Neural cell (in vitro differentiated cells): ENCODE measurements around the gene PADI4. TPM values are rescaled to one million over a fixed set of nuclear protein-coding genes. Genes with fewer than 3 reads are reported as not detected.

Experiments
- H2AFZ ChIP-seq: fragments of 200-600, 300-800 bp; sonication (generic), shearing (Covaris generic); 2 replicates; pipeline ENCODE4 v1.6.0; 2014; ENCODE audit warnings: low read depth, mild to moderate bottlenecking, antibody characterized with exemption, low read length, moderate library complexity
- H3F3A ChIP-seq: fragments of 200-600 bp; shearing (Covaris generic); 2 replicates; pipeline ENCODE4 v1.6.1; 2016; ENCODE audit warnings: mild to moderate bottlenecking, moderate library complexity, mixed read lengths, antibody characterized with exemption, low read length; ENCODE audit not compliant: insufficient read depth, poor library complexity, severe bottlenecking
- H3K27ac ChIP-seq: fragments of 200-600, 300-800 bp; sonication (generic), shearing (Covaris generic); 2 replicates; pipeline ENCODE4 v1.5.1; 2014; ENCODE audit warnings: mild to moderate bottlenecking, low read length, moderate library complexity
- H3K27me3 ChIP-seq: fragments of 300-800, 200-600 bp; sonication (generic), shearing (Covaris generic); 2 replicates; pipeline ENCODE4 v1.6.0; 2014; ENCODE audit warnings: mild to moderate bottlenecking, low read depth, low read length, moderate library complexity; ENCODE audit not compliant: insufficient read depth
- H3K36me3 ChIP-seq: fragments of 300-800, 200-600 bp; sonication (generic), shearing (Covaris generic); 2 replicates; pipeline ENCODE4 v1.5.1; 2014; ENCODE audit warnings: mild to moderate bottlenecking, antibody characterized with exemption, low read length, moderate library complexity; ENCODE audit not compliant: insufficient read depth
- H3K4me2 ChIP-seq: fragments of 300-800, 200-600 bp; sonication (generic), shearing (Covaris generic); 2 replicates; pipeline ENCODE4 v1.6.0; 2014; ENCODE audit warnings: mild to moderate bottlenecking, low read length
- H3K4me3 ChIP-seq: fragments of 300-800, 200-600 bp; sonication (generic), shearing (Covaris generic); 2 replicates; pipeline ENCODE4 v1.5.1; 2014; ENCODE audit warnings: mild to moderate bottlenecking, low read length, moderate library complexity
- H3K79me2 ChIP-seq: fragments of 200-600 bp; shearing (Covaris generic); replicated peaks from 2 replicates; pipeline ENCODE4 v1.6.0; 2014; ENCODE audit warnings: mild to moderate bottlenecking, low read length, moderate library complexity; ENCODE audit not compliant: insufficient read depth
- H3K9ac ChIP-seq: fragments of 300-800, 200-600 bp; sonication (generic), shearing (Covaris generic); 2 replicates; pipeline ENCODE4 v1.6.1; 2016; ENCODE audit warnings: mild to moderate bottlenecking, low read length, mixed read lengths
- H3K9me2 ChIP-seq: fragments of 200-600 bp; shearing (Covaris generic); 2 replicates; pipeline ENCODE4 v1.6.1; 2016; ENCODE audit warnings: mild to moderate bottlenecking, low read length, mixed read lengths; ENCODE audit not compliant: insufficient read depth
- H3K9me3 ChIP-seq: fragments of 200-600, 300-800 bp; sonication (generic), shearing (Covaris generic); 2 replicates; pipeline ENCODE4 v1.6.1; 2016; ENCODE audit warnings: mild to moderate bottlenecking, mixed run types, low read length, moderate library complexity, mixed read lengths
- H4K20me1 ChIP-seq: fragments of 200-600 bp; shearing (Covaris generic); 2 replicates; pipeline ENCODE4 v1.6.1; 2016; ENCODE audit warnings: mild to moderate bottlenecking, mixed run types; ENCODE audit not compliant: insufficient read depth
- CTCF ChIP-seq: fragments of 450-650 bp; IDR thresholded peaks from 2 replicates; pipeline ENCODE4 v1.5.1; 2014; ENCODE audit warnings: antibody characterized with exemption, mild to moderate bottlenecking, moderate library complexity; ENCODE audit not compliant: poor library complexity, severe bottlenecking
- EP300 ChIP-seq: fragments of 450-650 bp; conservative IDR thresholded peaks from 2 replicates; pipeline ENCODE4 v1.6.1; 2014; ENCODE audit warnings: antibody characterized with exemption, mild to moderate bottlenecking, moderate library complexity; ENCODE audit not compliant: poor library complexity, severe bottlenecking
- EZH2 ChIP-seq: fragments of 200-600, 300-800 bp; shearing (Covaris generic), sonication (generic); IDR thresholded peaks from 2 replicates; pipeline ENCODE4 v1.6.1; 2014; ENCODE audit warnings: antibody characterized with exemption, low read length, borderline replicate concordance, mild to moderate bottlenecking; ENCODE audit not compliant: insufficient read depth, poor library complexity, severe bottlenecking
- MXI1 ChIP-seq: fragments of 450-650 bp; conservative IDR thresholded peaks from 2 replicates; pipeline ENCODE4 v1.6.1; 2014; ENCODE audit warnings: antibody characterized with exemption, mild to moderate bottlenecking; ENCODE audit not compliant: poor library complexity, severe bottlenecking
- POLR2AphosphoS5 ChIP-seq: IDR thresholded peaks from 2 replicates; pipeline ENCODE4 v1.6.1; 2012
- RAD21 ChIP-seq: fragments of 450-650 bp; conservative IDR thresholded peaks from 2 replicates; pipeline ENCODE4 v1.6.1; 2014; ENCODE audit warnings: antibody characterized with exemption, mild to moderate bottlenecking, moderate library complexity
- SMC3 ChIP-seq: fragments of 450-650 bp; conservative IDR thresholded peaks from 2 replicates; pipeline ENCODE4 v1.6.1; 2014; ENCODE audit warnings: antibody characterized with exemption, mild to moderate bottlenecking, moderate library complexity; ENCODE audit not compliant: poor library complexity
- TAF1 ChIP-seq: IDR thresholded peaks from 2 replicates; pipeline ENCODE4 v1.6.1; 2012; ENCODE audit warnings: low read depth
- polyA plus RNA-seq: library from polyadenylated mRNA; depleted of rRNA; stranded (reverse); fragments of >200 nt; gene quantifications from 2 replicates; pipeline ENCODE4 v1.2.3, GENCODE V29; 2014
- TF ChIP-seq, protein P1 (sequence below): IDR thresholded peaks from 2 replicates; pipeline ENCODE4 v1.6.1; 2012; ENCODE audit warnings: borderline replicate concordance

Gene PADI4
- polyA plus RNA-seq, 1 donor from 2014 or later = not detected

GRCh38 chr1:17328855-17329254 is 20.9 kb downstream of the PADI4 start:
- Histone ChIP-seq H3K27ac (no peak overlapping the region), H3K4me2 (no peak overlapping the region), H3K27me3 (no peaks in the 10 kb centered on the region), H3F3A (no peaks in the 10 kb centered on the region), H3K9me2 (no peaks in the 10 kb centered on the region), H4K20me1 (no peaks in the 10 kb centered on the region), H3K36me3 (no peaks in the 10 kb centered on the region), H3K9me3 (peaks cover 4% of the 10 kb centered on the region), H3K4me3 (no peak overlapping the region), H2AFZ (no peak overlapping the region), H3K79me2 (no peaks in the 10 kb centered on the region), H3K9ac (no peak overlapping the region)
- TF ChIP-seq POLR2AphosphoS5 = no peak
- TF ChIP-seq EP300 = no peak
- TF ChIP-seq SMC3 = no peak
- no peak for TF ChIP-seq RAD21
- no peak for TF ChIP-seq MXI1
- TF ChIP-seq EZH2 = no peak
- TF ChIP-seq CTCF = no peak
- TF ChIP-seq, protein P1, sequence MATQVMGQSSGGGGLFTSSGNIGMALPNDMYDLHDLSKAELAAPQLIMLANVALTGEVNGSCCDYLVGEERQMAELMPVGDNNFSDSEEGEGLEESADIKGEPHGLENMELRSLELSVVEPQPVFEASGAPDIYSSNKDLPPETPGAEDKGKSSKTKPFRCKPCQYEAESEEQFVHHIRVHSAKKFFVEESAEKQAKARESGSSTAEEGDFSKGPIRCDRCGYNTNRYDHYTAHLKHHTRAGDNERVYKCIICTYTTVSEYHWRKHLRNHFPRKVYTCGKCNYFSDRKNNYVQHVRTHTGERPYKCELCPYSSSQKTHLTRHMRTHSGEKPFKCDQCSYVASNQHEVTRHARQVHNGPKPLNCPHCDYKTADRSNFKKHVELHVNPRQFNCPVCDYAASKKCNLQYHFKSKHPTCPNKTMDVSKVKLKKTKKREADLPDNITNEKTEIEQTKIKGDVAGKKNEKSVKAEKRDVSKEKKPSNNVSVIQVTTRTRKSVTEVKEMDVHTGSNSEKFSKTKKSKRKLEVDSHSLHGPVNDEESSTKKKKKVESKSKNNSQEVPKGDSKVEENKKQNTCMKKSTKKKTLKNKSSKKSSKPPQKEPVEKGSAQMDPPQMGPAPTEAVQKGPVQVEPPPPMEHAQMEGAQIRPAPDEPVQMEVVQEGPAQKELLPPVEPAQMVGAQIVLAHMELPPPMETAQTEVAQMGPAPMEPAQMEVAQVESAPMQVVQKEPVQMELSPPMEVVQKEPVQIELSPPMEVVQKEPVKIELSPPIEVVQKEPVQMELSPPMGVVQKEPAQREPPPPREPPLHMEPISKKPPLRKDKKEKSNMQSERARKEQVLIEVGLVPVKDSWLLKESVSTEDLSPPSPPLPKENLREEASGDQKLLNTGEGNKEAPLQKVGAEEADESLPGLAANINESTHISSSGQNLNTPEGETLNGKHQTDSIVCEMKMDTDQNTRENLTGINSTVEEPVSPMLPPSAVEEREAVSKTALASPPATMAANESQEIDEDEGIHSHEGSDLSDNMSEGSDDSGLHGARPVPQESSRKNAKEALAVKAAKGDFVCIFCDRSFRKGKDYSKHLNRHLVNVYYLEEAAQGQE = no peak
- no peak for TF ChIP-seq TAF1

DNA sequence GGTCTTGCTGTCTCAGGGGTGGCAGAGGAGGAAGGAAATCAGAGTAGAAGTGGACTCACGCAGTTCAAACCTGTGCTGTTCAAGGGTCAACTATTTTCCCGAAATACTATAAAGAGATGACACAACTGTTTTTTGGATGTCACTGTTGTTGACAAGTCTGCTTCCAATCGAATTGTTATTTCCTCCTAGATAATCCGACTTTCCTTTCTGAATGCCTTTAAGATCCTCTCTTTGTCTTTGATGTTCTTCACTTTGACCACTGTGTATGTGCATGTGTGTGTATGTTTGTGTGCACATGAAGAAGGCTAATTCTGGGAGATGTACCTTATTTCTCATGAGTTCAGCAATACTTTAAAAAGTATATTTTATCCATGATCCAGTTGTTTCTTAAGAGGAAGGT is 21.6 kb downstream of the PADI4 start:
- H3F3A ChIP-seq = no peaks in the 10 kb centered on the region
- H3K27ac ChIP-seq = no peak overlapping the region
- H2AFZ ChIP-seq = no peak overlapping the region
- no peak overlapping the region for H3K9ac ChIP-seq
- no peak overlapping the region for H3K4me2 ChIP-seq
- no peaks in the 10 kb centered on the region for H3K36me3 ChIP-seq
- peaks cover 4% of the 10 kb centered on the region for H3K9me3 ChIP-seq
- no peaks in the 10 kb centered on the region for H3K79me2 ChIP-seq
- H3K9me2 ChIP-seq = no peaks in the 10 kb centered on the region
- no peak overlapping the region for H3K4me3 ChIP-seq
- TF ChIP-seq CTCF (no peak), RAD21 (no peak), POLR2AphosphoS5 (no peak), MXI1 (no peak), EP300 (no peak), TAF1 (no peak), SMC3 (no peak)
- TF ChIP-seq, protein P1 = no peak
- no peaks in the 10 kb centered on the region for H4K20me1 ChIP-seq
- no peaks in the 10 kb centered on the region for H3K27me3 ChIP-seq
